MM.1S (cell line): Measurements from ENCODE around the gene ELMO3.

ENCODE experiments used
- CTCF ChIP-seq: fragments of 300-600 bp; sonication (generic); IDR thresholded peaks from 2 replicates; pipeline ENCODE4 v1.5.1; 2016; ENCODE audit warnings: antibody characterized with exemption, low read length, mixed read lengths
- EZH2 ChIP-seq: fragments of 300-600 bp; sonication (generic); optimal IDR thresholded peaks from 2 replicates; pipeline ENCODE3; 2017; ENCODE audit warnings: low read depth, mild to moderate bottlenecking, antibody characterized with exemption, low read length, mixed read lengths
- EZH2phosphoT487 ChIP-seq: fragments of 300-600 bp; sonication (generic); IDR thresholded peaks from 2 replicates; pipeline ENCODE4 v1.6.1; 2018; ENCODE audit warnings: antibody characterized with exemption, low read length

GRCh38 chr16:67167588-67167987, 31.3 kb upstream of the ELMO3 start:
- TF ChIP-seq CTCF (no peak), EZH2 (no peak), EZH2phosphoT487 (no peak)
